ENCODE measurements around the gene MYRFL.
"Not testable (repeated sequence)": the region's sequence is repeated elsewhere in the genome, so short reads cannot be mapped to it uniquely, and the experiment has no call there.

Gene MYRFL

DNA sequence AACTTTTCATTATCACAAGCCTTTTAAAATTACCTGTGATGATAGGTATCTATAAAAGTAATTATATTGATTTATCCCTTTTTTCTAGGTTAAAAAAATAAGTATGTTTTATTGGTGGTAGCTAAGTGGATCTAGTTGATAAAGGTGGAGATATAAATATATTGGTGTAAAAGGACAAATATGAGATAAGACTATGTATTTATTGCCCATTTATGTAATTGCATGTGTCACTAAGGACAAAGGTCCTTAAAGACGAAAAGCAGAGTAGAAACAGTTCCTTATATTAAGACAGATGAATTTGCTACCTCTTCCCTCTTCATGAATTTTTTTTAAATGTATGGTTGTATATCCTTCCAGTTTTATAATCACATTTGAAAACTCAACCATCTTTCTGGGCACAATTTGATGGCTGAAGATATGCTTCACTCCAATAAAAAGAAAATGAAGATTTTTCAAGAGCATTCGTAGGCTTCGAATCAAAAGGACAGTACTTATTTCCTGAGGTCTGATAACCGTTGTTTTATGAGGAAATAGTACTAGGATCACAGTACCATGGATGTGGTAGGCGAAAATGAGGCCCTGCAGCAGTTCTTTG lies at the start of gene MYRFL:
Gene MYRFL (plus strand): TSS at position 262 of the 595 bp plus-strand sequence. CDS start 291 bp downstream, at position 553.
- no peak for DNase-seq

- DNase-seq = peak in 1 of 3 experiments; percentile 79
Observed at GRCh38 chr12:69779928-69780327, 45.1 kb upstream of the MYRFL start.

DNA sequence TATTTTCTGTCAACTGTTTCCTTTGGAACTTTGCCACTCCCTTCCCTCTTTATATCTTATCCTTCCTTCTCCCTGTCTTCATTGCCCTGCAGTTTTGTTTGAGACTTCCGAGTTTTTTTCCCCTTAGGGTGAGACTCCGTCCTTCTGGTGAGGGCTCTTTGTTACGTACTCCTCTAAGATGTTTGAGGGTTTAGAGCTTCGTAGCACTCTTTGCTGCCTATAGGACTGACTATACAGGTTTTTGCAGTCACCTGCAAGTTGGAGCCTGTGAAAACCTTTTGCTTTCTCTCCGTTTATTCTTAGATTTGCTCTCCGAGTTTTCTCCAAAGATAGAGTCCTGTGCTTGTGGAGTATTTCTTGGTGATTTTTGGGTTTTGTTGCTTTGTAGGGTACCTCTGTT lies 41.7 kb upstream of the MYRFL start:
- no peak for DNase-seq

- no peak for DNase-seq
Observed at GRCh38 chr12:69789351-69789750, 35.7 kb upstream of the MYRFL start.

DNA sequence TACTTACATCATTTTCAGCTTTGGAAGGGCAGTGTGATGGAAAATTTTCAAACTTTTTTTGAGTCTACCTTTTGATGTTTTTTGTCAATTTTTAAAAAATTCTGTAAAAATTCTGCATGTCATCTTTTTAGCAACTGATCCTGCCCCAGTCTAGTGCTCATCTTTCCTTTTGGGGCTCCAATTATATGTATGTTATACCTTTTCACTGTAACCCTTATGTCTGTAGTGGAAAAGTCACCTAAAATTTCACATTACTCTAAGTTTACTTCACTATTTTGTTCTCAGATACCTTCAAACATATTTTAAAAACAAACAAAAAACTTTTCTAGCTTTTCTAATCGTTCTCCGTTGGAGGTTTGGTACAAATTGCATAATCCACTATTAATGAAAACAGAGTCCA lies 32.5 kb upstream of the MYRFL start:
- no peak for DNase-seq

DNA sequence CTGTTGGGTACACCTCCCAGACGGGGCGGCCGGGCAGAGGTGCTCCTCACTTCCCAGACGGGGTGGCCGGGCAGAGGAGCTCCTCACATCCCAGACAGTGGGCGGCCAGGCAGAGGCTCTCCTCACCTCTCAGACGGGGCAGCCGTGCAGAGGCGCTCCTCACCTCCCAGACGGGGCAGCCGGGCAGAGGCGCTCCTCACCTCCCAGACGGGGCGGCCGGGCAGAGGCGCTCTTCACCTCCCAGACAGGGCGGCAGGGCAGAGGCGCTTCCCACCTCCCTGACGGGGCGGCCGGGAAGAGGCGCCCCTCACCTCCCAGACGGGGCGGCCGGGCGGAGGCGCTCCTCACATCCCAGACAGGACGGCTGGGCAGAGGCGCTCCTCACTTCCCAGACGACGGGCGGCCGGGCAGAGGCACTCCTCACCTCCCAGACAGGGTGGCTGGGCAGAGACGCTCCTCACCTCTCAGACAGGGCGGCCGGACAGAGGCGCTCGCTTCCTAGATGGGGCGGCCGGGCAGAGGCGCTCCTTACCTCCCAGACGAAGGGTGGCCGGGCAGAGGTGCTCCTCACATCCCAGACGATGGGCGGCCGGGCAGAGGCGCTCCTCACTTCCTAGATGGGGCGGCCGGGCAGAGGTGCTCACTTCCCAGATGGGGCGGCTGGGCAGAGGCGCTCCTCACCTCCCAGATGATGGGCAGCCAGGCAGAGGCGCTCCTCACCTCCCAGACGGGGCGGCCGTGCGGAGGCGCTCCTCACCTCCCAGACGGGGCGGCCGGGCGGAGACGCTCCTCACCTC lies 17.7 kb upstream of the MYRFL start:
- DNase-seq = not testable (repeated sequence)

GRCh38 chr12:69810870-69811498 lies 14.0 kb upstream of the MYRFL start:
- no peak for DNase-seq

GRCh38 chr12:69816082-69816481 lies 8.9 kb upstream of the MYRFL start:
- no peak for DNase-seq

GRCh38 chr12:69821032-69821455 lies 4.0 kb upstream of the MYRFL start:
- no peak for DNase-seq

- DNase-seq = no peak
Observed at GRCh38 chr12:69821456-69822159, 3.4 kb upstream of the MYRFL start.

DNA sequence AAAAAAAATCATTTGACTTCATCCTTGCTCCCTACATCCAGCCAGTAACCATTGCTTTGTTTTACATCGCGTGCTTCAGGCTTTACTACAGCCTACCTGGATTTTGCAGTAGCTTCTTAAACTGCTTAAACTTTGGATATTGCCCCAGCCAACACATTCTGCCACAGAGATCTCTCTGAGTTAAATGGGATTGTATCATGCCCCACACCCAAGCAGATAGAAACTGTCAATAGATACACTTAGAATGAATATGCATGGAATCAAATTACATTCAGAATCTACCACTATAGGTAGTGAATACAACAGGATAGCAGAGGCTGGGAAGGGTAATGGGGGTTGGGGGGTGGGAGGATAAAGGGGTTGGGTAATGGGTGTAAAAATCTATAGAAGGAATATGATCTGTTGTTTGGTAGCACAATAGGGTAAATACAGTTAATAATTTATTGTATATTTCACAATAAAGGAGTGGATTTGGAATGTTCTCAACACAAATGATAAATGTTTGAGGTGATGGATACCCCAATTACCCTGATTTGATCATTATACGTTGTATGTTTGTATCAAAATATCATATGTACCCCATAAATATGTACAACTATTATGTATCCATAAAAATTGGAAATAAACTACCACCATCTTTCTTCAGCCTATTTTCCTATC lies 2.7 kb upstream of the MYRFL start:
- no peak for DNase-seq

DNA sequence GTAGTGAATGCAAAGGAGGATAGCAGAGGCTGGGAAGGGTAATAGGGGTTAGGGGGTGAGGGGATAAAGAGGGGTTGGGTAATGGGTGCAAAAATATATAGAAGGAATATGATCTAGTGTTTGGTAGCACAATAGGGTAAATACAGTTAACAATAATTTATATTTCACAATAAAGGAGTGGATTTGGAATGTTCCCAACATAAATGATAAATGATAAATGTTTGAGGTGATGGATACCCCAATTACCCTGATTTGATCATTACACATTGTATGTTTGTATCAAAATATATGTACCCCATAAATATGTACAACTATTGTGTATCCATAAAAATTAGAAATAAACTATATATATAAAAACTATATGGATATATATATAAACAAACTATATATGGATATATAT lies 999 bp upstream of the MYRFL start:
- DNase-seq = no peak

GRCh38 chr12:69828897-69829296 lies 3.9 kb downstream of the MYRFL start:
- DNase-seq = no peak

GRCh38 chr12:69833696-69834095 lies 8.7 kb downstream of the MYRFL start:
- DNase-seq = no peak

DNA sequence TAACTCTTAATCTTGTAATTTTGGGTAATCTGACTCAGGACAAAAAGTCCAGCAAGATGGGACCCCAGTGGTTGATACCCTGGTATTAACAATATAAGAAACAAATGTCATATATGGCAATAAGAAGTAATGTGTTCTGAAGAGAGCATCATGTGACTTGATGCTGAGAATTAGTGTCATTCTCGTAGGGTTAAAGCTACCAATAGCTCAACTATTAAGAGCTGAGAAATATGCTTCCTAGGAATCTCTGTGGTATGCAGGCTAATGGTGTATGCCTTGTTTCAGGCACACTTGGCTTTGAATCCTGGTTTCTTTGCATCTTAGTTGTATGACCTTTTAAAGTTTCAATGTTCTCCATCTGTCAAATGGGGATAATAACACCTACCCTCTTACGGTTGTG lies 9.1 kb downstream of the MYRFL start:
- DNase-seq = no peak

GRCh38 chr12:69834576-69834975 lies 9.5 kb downstream of the MYRFL start:
- no peak for DNase-seq

- no peak for DNase-seq
Observed at GRCh38 chr12:69835081-69835480, 10.1 kb downstream of the MYRFL start.

- DNase-seq = no peak
Observed at GRCh38 chr12:69836015-69836414, 11.0 kb downstream of the MYRFL start.

GRCh38 chr12:69837191-69837590 lies 12.2 kb downstream of the MYRFL start:
- no peak for DNase-seq

- DNase-seq = no peak
Observed at GRCh38 chr12:69837657-69838415, 12.8 kb downstream of the MYRFL start.

DNA sequence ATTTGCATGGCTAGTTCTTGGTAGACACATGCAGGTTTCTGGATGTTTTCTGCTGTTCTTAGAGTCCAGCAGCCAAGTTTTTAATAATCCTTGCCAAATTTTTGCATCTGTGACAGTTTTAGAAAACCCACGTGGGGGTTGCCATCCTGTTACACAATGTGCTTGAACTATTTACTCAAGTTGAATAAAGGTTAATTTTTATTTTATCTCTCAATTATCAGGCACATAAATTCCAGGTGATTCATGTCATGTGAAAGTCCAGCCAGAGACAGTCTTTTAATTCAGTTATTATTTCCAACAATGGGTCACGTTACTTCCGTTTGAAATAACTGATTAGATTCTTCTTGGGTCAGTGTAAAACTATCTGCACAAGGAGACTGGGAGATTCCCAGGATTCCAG lies 15.7 kb downstream of the MYRFL start:
- DNase-seq = no peak

GRCh38 chr12:69843608-69844007 lies 18.6 kb downstream of the MYRFL start:
- DNase-seq = no peak

All from NCI-H1417 (cell line).